Skeletal muscle satellite cell (primary cell): ENCODE data around the gene SPRR1B.
"Not testable (repeated sequence)": the region's sequence is repeated elsewhere in the genome, so short reads cannot be mapped to it uniquely, and the experiment has no call there.

Source experiments
- H3K27me3 ChIP-seq: 2 replicates; pipeline ENCODE4 v1.7.0; 2013; ENCODE audit warnings: low read length; ENCODE audit not compliant: control insufficient read depth, insufficient read depth
- H3K36me3 ChIP-seq: 2 replicates; pipeline ENCODE4 v1.7.0; 2013; ENCODE audit warnings: mild to moderate bottlenecking, control low read depth, low read length; ENCODE audit not compliant: insufficient read depth
- H3K4me1 ChIP-seq: 2 replicates; pipeline ENCODE4 v1.7.0; 2013; ENCODE audit warnings: low read length; ENCODE audit not compliant: control insufficient read depth, insufficient read depth
- H3K4me2 ChIP-seq: 2 replicates; pipeline ENCODE4 v1.7.0; 2013; ENCODE audit warnings: mild to moderate bottlenecking, low read length
- H3K4me3 ChIP-seq: 2 replicates; pipeline ENCODE4 v1.7.0; 2013; ENCODE audit warnings: low read length
- H3K9ac ChIP-seq: 2 replicates; pipeline ENCODE4 v1.7.0; 2013; ENCODE audit warnings: mild to moderate bottlenecking, low read depth, low read length, moderate library complexity
- H3K9me3 ChIP-seq: replicated peaks from 2 replicates; pipeline ENCODE4 v1.7.0; 2013; ENCODE audit warnings: mild to moderate bottlenecking, control low read depth, low read length

Gene SPRR1B

DNA sequence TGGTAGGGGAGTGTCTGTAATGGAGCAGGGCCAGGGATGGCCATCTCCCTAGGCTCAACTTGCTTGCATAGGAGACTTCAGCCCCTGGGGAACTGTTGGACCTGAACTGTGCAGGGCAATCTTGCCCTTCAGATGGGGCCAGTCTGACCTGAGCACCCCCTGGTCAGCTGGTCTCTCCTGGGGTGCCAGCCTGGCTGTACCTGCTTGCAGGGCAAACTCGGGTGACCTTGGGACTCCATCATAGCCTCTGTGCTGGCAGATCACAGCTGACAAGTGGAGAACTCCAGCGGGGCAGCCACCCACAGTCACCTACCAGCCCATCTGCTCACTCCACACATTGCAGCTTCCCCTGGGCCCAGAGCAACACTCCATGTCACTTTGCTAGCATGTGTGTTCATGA lies 18.2 kb downstream of the SPRR1B start:
- H3K9me3 ChIP-seq = no peaks in the 10 kb centered on the region
- no peaks in the 10 kb centered on the region for H3K36me3 ChIP-seq

DNA sequence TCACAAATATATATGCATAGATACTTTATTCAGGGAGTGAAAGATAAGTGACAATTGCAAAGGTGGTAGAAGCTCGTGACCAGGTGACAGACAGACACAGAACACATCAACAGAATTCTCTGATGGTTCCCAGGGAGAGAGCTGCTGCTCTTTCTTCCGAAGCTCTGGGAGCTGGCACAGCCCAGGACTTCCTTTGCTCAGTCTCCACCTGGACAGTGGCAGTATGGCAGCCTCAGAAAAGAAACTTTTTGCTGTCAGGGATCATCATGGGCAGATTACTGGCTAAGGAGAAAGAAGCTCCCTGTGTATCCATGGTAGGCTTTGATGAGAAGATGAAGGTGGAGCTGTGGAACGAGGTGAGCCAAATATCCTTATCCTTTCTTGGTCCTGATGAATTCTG lies 25.1 kb downstream of the SPRR1B start:
- H3K9me3 ChIP-seq, H3K36me3 ChIP-seq, H3K9ac ChIP-seq, H3K4me1 ChIP-seq, H3K27me3 ChIP-seq, H3K4me2 ChIP-seq, H3K4me3 ChIP-seq: not testable (repeated sequence)

More for the DNA sequence above, 18.2 kb downstream of the SPRR1B start:
- H3K4me3 ChIP-seq = no peak overlapping the region
- H3K4me1 ChIP-seq = no peaks in the 10 kb centered on the region
- H3K9ac ChIP-seq = no peak overlapping the region
- H3K4me2 ChIP-seq = no peak overlapping the region
- no peaks in the 10 kb centered on the region for H3K27me3 ChIP-seq

DNA sequence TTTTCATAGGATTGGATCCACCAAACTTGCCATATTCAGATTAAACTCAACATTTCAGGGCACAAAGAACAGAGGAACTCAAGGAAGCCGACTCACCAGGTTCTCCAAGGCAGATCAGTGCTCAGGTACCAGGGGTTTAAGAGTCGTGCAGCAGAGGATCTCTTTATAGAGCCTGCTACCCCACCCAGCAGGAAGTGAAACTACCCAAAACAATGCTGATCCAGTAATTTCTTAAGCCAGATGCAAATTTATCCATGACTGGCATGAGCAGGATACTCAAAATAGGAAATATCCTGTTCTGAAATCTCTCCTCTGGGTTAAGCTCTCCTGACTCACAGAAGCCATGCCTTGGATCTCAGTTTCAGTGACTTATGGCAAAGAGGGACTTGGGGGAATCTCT lies 26.4 kb downstream of the SPRR1B start, which contains the start of gene SPRR2A:
Gene SPRR2A, minus strand, starts transcription at position 138 of the 400 bp plus-strand sequence. CDS start 777 bp downstream, outside the sequence.
- no peaks in the 10 kb centered on the region for H3K36me3 ChIP-seq
- peaks cover 2% of the 10 kb centered on the region for H3K27me3 ChIP-seq
- H3K9ac ChIP-seq = no peak within 1 kb of the TSS
- H3K4me1 ChIP-seq = no peaks in the 10 kb centered on the region
- H3K4me3 ChIP-seq = no peak within 1 kb of the TSS
- no peak within 1 kb of the TSS for H3K4me2 ChIP-seq
- no peaks in the 10 kb centered on the region for H3K9me3 ChIP-seq

DNA sequence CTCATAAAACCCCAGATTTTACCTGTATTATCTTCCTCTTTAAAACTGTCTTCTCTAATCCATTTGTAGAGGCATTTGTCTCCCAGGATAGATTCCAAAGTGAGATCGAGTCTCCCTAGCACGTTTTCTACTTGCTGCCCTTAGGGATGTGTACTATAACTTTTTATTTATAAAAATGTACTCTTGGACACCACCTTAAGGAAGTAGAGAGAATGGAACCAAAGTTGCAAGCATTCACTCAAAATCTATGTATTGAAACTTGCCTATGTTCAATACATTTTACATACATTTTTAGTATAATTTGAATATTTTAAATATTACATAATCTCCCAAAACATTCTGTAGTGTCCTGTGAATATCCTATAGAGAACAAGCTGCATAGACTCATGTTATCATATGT lies 27.2 kb downstream of the SPRR1B start:
- H3K4me1 ChIP-seq = no peaks in the 10 kb centered on the region
- H3K4me2 ChIP-seq = no peak overlapping the region
- no peak overlapping the region for H3K9ac ChIP-seq
- peaks cover 2% of the 10 kb centered on the region for H3K27me3 ChIP-seq
- no peak overlapping the region for H3K4me3 ChIP-seq
- H3K36me3 ChIP-seq = no peaks in the 10 kb centered on the region
- H3K9me3 ChIP-seq = no peaks in the 10 kb centered on the region

DNA sequence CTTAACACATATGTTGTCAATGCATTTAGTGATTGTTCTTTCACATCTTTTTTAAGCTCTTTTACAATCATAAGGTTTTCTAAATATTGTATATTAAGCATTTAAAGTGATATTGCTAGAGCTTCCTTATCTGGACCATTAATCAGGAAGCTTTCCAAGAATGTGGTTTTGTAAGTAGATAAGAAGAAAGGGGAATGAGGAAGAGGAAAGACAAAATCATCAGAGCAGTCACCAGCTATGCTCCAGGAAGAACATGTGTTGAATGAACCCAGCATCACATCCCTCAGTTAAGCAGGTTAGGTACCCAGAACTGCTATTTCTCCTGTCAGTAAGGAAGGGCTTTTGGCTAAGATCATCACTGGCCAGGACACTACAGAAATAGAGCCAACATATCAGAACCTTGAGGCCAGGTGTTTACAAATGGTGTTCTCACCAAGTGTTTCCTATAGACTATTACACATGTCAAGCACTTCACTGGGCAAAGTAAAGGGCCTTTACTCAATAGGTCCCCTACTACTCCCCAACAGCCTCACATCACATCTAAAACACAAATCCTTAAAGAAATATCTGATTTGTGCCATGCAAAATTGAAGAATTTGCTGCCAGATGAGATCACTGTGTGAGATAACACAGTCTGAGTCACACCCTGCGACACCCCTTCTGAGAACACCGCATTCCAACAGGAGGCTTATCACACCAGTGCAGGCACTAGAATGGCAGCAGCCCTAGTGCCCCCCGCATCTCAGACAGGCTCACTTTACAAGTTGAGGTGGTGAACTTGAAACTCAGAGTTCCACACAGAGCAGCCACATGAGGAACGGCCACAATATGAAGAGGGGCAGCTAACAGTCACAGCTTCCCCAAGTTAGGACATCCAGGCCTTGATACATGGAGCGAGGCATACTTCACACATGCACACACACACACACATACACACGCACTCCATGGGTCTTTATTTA lies 28.1 kb downstream of the SPRR1B start:
- Histone ChIP-seq H3K4me1 (no peaks in the 10 kb centered on the region), H3K9ac (no peak overlapping the region)

DNA sequence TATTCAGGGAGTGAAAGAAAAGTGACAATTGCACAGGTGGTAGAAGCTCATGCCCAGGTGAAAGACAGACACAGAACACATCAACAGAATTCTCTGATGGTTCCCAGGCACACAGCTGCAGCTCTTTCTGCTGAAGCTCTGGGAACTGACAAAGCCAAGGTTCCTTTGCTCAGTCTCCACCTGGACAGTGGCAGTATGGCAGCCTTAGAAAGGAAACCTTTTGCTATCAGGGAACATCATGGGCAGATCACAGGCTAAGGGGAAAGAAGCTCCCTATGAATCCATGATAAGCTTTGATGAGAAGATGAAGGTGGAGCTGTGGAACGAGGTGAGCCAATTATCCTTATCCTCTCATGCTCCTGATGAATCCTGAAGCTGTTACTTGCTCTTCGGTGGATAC lies 39.2 kb downstream of the SPRR1B start:
- H3K4me2 ChIP-seq = no peak overlapping the region
- H3K9ac ChIP-seq = no peak overlapping the region
- H3K9me3 ChIP-seq = no peaks in the 10 kb centered on the region
- no peak overlapping the region for H3K4me3 ChIP-seq
- H3K4me1 ChIP-seq = no peaks in the 10 kb centered on the region
- no peaks in the 10 kb centered on the region for H3K36me3 ChIP-seq
- no peaks in the 10 kb centered on the region for H3K27me3 ChIP-seq

More for the DNA sequence above, 28.1 kb downstream of the SPRR1B start:
- Histone ChIP-seq H3K27me3 (peaks cover 2% of the 10 kb centered on the region), H3K4me2 (no peak overlapping the region), H3K4me3 (no peak overlapping the region), H3K9me3 (no peaks in the 10 kb centered on the region), H3K36me3 (no peaks in the 10 kb centered on the region)

DNA sequence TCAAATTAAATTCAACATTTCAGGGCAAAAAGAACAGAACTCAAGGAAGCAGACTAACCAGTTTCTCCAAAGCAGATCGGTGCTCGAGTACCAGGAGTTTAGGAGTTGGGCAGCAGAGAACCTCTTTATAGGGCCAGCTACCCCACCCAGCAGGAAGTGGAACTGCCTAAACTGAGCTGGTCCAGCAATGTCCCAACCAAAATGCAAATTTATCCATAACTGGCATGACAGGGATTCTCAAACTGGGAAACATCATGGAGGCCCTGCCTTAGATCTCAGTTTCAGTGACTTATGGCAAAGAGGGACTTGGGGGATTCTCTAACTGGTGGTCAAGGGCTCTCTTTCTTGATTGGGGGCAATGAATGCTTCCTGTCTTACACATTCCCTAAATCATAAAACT lies 40.5 kb downstream of the SPRR1B start, which contains the start of gene SPRR2B:
Gene SPRR2B, minus strand, starts transcription at position 101 of the 400 bp plus-strand sequence. CDS start 772 bp downstream, outside the sequence.
- Histone ChIP-seq H3K4me2 (no peak within 1 kb of the TSS), H3K4me3 (no peak within 1 kb of the TSS), H3K9ac (no peak within 1 kb of the TSS), H3K9me3 (no peaks in the 10 kb centered on the region), H3K36me3 (no peaks in the 10 kb centered on the region), H3K4me1 (no peaks in the 10 kb centered on the region), H3K27me3 (no peaks in the 10 kb centered on the region)

DNA sequence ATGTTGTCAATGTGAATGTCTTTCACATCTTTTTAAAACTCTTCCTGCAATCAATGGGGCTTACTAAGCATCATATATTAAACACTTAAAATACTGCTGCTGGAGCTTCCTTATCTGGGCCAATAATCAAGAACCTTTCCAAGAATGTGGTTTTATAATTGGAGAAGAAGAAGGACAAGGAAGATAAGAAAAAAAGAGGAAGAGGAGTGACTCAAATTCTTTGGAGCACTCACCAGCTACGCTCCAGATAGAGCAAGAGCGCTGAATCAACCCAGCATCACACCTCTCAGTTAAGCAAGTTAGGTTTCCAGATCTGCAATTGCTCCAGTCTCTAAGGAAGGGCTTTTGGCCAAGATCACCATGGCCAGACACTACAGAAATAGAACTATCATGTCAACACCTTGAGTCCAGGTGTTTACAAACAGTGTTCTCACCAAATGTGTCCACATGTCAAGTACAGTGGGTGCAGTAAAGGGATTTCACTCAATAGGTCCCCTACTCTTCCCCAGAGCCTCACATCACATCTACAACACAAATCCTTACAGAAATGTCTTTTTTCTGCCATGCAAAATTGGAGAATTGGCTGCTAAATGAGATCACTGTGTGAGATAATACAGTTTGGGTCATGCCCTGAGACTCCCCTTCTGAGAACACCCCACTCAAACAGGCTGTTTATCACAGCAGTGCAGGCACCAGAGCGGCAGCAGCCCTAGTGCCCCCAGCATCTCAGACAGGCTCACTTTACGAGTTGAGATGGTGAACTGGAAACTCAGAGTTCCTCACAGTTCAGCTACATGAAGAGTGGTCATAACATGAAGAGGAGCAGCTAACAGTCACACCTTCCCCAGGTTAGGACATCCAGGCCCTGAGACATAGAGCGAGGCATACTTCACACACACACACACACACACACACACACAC lies 42.1 kb downstream of the SPRR1B start:
- no peaks in the 10 kb centered on the region for H3K27me3 ChIP-seq
- no peaks in the 10 kb centered on the region for H3K36me3 ChIP-seq
- H3K4me3 ChIP-seq = no peak overlapping the region
- H3K9ac ChIP-seq = no peak overlapping the region
- H3K4me1 ChIP-seq = no peaks in the 10 kb centered on the region
- no peaks in the 10 kb centered on the region for H3K9me3 ChIP-seq
- H3K4me2 ChIP-seq = no peak overlapping the region

DNA sequence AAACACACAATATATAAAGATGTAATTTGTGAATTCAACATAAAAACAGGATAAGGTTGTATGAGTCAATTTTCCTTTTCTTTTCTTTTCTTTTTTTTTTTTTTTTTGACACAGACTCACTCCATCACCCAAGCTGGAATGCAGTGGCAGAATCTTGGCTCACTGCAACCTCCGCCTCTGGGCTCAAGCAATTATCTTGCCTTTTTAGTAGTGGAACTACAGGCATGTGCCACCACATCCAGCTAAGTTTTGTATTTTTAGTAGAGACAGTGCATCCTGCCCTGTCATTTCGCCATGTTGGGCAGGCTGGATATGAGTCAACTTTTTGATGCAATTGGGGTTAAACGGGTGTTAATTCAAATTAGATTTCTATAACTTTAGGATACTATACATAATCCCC lies 50.7 kb downstream of the SPRR1B start:
- H3K4me2 ChIP-seq = no peak overlapping the region
- H3K9ac ChIP-seq = no peak overlapping the region
- H3K4me1 ChIP-seq = no peaks in the 10 kb centered on the region
- no peaks in the 10 kb centered on the region for H3K27me3 ChIP-seq
- no peak overlapping the region for H3K4me3 ChIP-seq
- H3K36me3 ChIP-seq = no peaks in the 10 kb centered on the region
- H3K9me3 ChIP-seq = no peaks in the 10 kb centered on the region
